ENCODE results near the gene SOX1.

The SOX1 gene

DNA sequence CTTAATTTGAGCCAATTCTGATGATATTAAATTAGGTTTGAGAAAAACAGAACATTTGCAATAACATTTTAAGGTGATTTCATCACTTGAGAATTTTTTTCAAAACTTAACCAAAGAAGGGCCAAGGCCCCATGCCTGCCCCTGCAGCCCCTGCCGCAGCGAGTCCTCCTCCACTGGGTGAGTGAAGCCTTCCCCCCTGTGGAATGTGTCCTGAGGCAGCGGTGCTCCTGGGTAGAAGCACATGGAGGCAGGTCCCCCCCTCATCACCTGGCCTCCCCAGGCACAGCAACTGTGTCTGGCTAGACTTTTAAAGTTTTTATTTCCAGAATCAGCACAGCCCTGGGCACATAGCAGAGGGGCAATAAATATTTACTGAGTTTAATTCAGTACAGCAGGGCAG, 10.8 kb downstream of the SOX1 start:
- DNase-seq (ENCODE audit: low read depth), result no peak
- H3K4me3 ChIP-seq (ENCODE audit: control insufficient read depth, low read depth, low read length), result no peak overlapping the region
- TF ChIP-seq CTCF (IDR thresholded peaks at IDR 0.05; ENCODE audit: control insufficient read depth, insufficient read depth, low read depth, low read length, missing control alignments), result no peak

- no peak overlapping the region for H3K4me3 ChIP-seq (ENCODE audit: control insufficient read depth, low read depth, low read length)
- TF ChIP-seq CTCF (IDR thresholded peaks at IDR 0.05; ENCODE audit: control insufficient read depth, insufficient read depth, low read depth, low read length, missing control alignments), result no peak
- no peak for DNase-seq (ENCODE audit: low read depth)
These were observed 11.3 kb downstream of the SOX1 start for GRCh38 chr13:112078216-112078615.

GRCh38 chr13:112078879-112079531, 12.1 kb downstream of the SOX1 start:
- no peak for DNase-seq (ENCODE audit: low read depth)
- TF ChIP-seq CTCF (IDR thresholded peaks at IDR 0.05; ENCODE audit: control insufficient read depth, insufficient read depth, low read depth, low read length, missing control alignments), result no peak
- H3K4me3 ChIP-seq (ENCODE audit: control insufficient read depth, low read depth, low read length), result no peak overlapping the region

- no peak for DNase-seq (ENCODE audit: low read depth)
- TF ChIP-seq CTCF (IDR thresholded peaks at IDR 0.05; ENCODE audit: control insufficient read depth, insufficient read depth, low read depth, low read length, missing control alignments), result no peak
- no peak overlapping the region for H3K4me3 ChIP-seq (ENCODE audit: control insufficient read depth, low read depth, low read length)
These were observed 12.7 kb downstream of the SOX1 start for GRCh38 chr13:112079696-112080095.

DNA sequence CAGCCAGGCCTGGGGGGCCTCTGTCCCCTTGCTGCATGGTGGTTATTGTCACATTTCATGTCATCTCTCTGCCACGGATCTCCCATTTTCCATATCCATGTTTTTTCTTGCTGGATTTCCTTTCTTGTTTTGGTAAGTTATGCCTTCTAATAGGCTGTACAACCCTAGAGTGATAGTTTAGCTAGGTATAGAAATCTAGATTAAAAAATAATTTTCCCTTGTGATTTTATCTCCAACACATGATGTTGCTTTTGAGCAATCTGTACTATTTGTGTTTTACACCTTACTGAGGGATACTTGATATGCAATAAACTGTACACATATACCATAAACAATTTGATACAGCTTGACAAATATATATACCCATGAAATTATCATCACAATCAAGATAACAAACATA, 17.0 kb downstream of the SOX1 start:
- no peak for DNase-seq (ENCODE audit: low read depth)
- TF ChIP-seq CTCF (IDR thresholded peaks at IDR 0.05; ENCODE audit: control insufficient read depth, insufficient read depth, low read depth, low read length, missing control alignments), result no peak
- no peak overlapping the region for H3K4me3 ChIP-seq (ENCODE audit: control insufficient read depth, low read depth, low read length)

GRCh38 chr13:112092453-112092852, 25.5 kb downstream of the SOX1 start:
- DNase-seq (ENCODE audit: low read depth), result no peak
- no peak overlapping the region for H3K4me3 ChIP-seq (ENCODE audit: control insufficient read depth, low read depth, low read length)
- TF ChIP-seq CTCF (IDR thresholded peaks at IDR 0.05; ENCODE audit: control insufficient read depth, insufficient read depth, low read depth, low read length, missing control alignments), result no peak

DNA sequence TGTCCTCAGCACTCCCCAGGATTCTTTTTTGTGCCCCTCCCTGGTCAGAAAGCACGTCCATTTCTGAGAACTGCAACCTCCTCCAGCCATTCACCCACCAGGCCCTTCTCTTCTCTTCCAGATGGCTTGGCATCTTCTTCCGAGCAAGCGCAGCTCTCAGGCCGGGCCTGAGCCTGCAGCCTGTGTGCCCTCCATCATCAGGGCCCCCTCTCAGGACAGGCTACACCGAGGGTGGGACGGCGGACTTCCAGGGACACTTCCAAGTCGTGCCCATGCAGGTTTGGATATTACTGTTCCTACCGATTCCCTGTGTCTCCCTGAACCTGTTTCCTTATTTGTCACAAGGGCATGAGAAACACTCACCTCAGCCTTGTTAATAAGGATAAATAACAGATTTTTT, 28.4 kb downstream of the SOX1 start:
- no peak for DNase-seq (ENCODE audit: low read depth)
- TF ChIP-seq CTCF (IDR thresholded peaks at IDR 0.05; ENCODE audit: control insufficient read depth, insufficient read depth, low read depth, low read length, missing control alignments), result no peak
- H3K4me3 ChIP-seq (ENCODE audit: control insufficient read depth, low read depth, low read length), result no peak overlapping the region
